Fibroblast of lung (primary cell): ENCODE measurements around the gene PNMA8B. TPM values are rescaled to one million over a fixed set of nuclear protein-coding genes. Genes with fewer than 3 reads are reported as not detected.

ENCODE experiments used
- DNase-seq, 2 donors: peaks; one replicate each; pipeline versions ENCODE4 v3.0.0 to v3.0.0-alpha.2; 2010; ENCODE audit warnings: low read depth in 2 of 2
- H2AFZ ChIP-seq: 2 replicates; pipeline ENCODE4 v1.5.1; 2012; ENCODE audit warnings: low read length, control low read depth, inconsistent platforms
- H3K27ac ChIP-seq: 2 replicates; pipeline ENCODE4 v1.5.1; 2011; ENCODE audit warnings: low read length, control low read depth; ENCODE audit not compliant: insufficient read depth
- H3K27me3 ChIP-seq: 2 replicates; pipeline ENCODE4 v1.5.1; 2011; ENCODE audit warnings: mild to moderate bottlenecking, low read length; ENCODE audit not compliant: control insufficient read depth, insufficient read depth
- H3K36me3 ChIP-seq: 2 replicates; pipeline ENCODE4 v1.5.1; 2011; ENCODE audit warnings: low read length; ENCODE audit not compliant: control insufficient read depth, insufficient read depth
- H3K4me1 ChIP-seq: 2 replicates; pipeline ENCODE4 v1.5.1; 2011; ENCODE audit warnings: low read length; ENCODE audit not compliant: control insufficient read depth, insufficient read depth; ENCODE audit errors: extremely low read depth
- H3K4me2 ChIP-seq: 2 replicates; pipeline ENCODE4 v1.5.1; 2011; ENCODE audit warnings: low read length, control low read depth; ENCODE audit not compliant: insufficient read depth; ENCODE audit errors: extremely low read depth
- H3K4me3 ChIP-seq, 4 experiments: fragments of 200-600 bp in 1 of 4; sonication (generic) in 1 of 4; replicated peaks in 1 of 4; 2 replicates each; pipeline ENCODE4 v1.5.1; 2011 to 2016; ENCODE audit warnings: low read length in 4 of 4, low read depth in 3 of 4, mild to moderate bottlenecking in 3 of 4, control low read depth in 2 of 4, inconsistent platforms in 1 of 4, mixed read lengths in 1 of 4; ENCODE audit not compliant: insufficient read depth in 1 of 4; ENCODE audit errors: control extremely low read depth in 1 of 4
- H3K79me2 ChIP-seq: 2 replicates; pipeline ENCODE4 v1.5.1; 2012; ENCODE audit warnings: mild to moderate bottlenecking, low read length, inconsistent platforms; ENCODE audit not compliant: control insufficient read depth, insufficient read depth
- H3K9ac ChIP-seq: 2 replicates; pipeline ENCODE4 v1.5.1; 2011; ENCODE audit warnings: mild to moderate bottlenecking, low read length, control low read depth; ENCODE audit not compliant: insufficient read depth
- H3K9me3 ChIP-seq: 2 replicates; pipeline ENCODE4 v1.5.1; 2012; ENCODE audit warnings: low read depth, low read length; ENCODE audit not compliant: control insufficient read depth, insufficient read depth
- H4K20me1 ChIP-seq: 2 replicates; pipeline ENCODE4 v1.5.1; 2011; ENCODE audit warnings: low read length; ENCODE audit not compliant: control insufficient read depth, insufficient read depth; ENCODE audit errors: extremely low read depth
- CTCF ChIP-seq, 2 donors: IDR thresholded peaks in 1 of 2; conservative IDR thresholded peaks in 1 of 2; 1 replicate in 1 of 2; 2 replicates in 1 of 2; pipeline ENCODE4 v1.5.1; 2011 to 2012; ENCODE audit warnings: low read length in 2 of 2, control low read depth in 1 of 2, inconsistent platforms in 1 of 2, low read depth in 1 of 2, mild to moderate bottlenecking in 1 of 2
- EZH2 ChIP-seq: IDR thresholded peaks from 2 replicates; pipeline ENCODE4 v1.5.1; 2012; ENCODE audit warnings: low read length, control low read depth, mild to moderate bottlenecking; ENCODE audit errors: missing control alignments
- polyA plus RNA-seq, 2 donors: library from polyadenylated mRNA; depleted of rRNA in 1 of 2; stranded (reverse) in 1 of 2; unstranded in 1 of 2; fragments of >200 nt; gene quantifications; 2 replicates each; pipeline ENCODE4 v1.2.1, GENCODE V29; 2011 to 2012; ENCODE audit warnings: missing spikeins in 1 of 2
- total RNA-seq: library from RNA; depleted of rRNA; stranded (reverse); fragments of >200 nt; gene quantifications from 2 replicates; pipeline ENCODE4 v1.2.1, GENCODE V29; 2014

Gene PNMA8B
- total and polyA plus RNA-seq, 2 donors (not counting 1 experiment from before 2014, with no cell fraction given): 0.14 to 1.7 TPM

DNA sequence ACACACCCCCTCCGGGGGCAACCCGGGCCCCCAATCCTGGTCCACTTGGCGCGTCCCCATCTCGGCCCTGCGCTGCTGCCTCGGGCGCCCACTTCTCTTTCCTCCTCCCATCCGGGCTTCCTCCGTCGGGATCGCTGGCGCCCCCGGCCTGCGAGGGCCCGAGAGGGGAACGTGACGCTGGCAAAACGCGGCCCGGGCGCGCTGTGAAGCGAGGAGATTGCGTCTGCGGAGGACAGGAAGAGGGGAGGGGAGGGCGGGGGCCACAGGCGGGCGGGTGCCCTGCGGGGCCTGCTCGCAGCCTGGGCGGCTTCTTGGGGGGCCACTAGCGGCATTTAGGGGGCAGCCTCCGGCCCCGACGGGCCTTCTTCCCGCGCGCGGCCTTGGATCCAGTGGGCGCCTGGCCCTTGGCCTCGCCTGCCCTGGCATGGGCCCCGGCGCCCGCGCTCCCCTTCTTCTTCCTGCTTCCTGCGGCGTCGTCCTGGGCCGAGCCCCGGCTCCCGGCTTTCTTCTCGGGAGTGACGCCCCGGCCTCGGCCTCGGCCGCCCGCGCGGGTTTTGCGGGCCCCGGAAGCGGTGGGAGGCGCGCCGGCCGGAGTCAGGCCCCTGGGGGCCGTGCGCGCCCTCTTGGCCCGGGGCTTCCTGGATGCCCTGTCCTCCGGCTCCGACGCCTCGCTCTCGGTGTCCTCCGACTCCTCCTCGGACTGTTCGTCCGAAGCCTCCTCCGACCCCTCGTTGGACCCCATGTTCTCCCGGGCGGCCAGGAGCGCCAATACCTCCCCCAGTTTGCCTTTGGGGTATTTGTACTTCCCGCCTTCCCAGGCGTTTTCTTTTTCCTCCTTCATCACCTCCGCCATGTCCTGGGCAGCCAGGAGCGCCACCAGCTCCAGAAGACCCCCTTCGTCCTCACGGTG is 2.2 kb downstream of the PNMA8B start:
- DNase-seq: no peak
- Histone ChIP-seq H3K4me3 (no peak overlapping the region), H3K4me2 (peak overlapping the region; percentile 13), H3K4me1 (peaks cover 3% of the 10 kb centered on the region), H3K27ac (no peak overlapping the region), H3K9ac (peak overlapping the region; percentile 37), H3K36me3 (no peaks in the 10 kb centered on the region), H3K27me3 (peaks cover 19% of the 10 kb centered on the region), H3K9me3 (no peaks in the 10 kb centered on the region), H3K79me2 (no peaks in the 10 kb centered on the region), H4K20me1 (no peaks in the 10 kb centered on the region), H2AFZ (no peak overlapping the region)
- TF ChIP-seq EZH2: no peak
- TF ChIP-seq CTCF (conservative IDR thresholded peaks at IDR 0.05 in 1 of 2, IDR thresholded peaks at IDR 0.05 in 1 of 2; ENCODE audit: low read depth in 1 of 2, low read length in 2 of 2): no peak

DNA sequence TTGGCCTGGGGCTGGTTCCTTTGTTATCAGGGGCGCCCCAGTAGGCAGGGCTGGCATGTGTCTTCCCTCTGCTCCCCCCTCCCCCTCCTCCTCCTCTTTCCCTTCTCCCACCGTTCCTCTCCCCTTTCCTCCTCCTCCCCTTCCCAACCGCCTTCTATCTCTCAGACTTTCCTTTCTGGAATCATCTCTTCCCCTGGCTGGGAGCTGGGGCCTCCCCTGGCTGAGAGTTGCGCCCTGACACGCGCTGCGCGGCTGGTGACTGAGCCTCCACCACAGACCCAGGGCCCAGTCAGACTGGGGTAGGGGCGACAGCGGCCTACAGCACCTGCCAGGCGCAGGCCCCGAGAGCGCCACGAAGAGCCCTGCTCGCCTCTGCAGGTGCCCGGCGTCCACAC is 2.8 kb downstream of the PNMA8B start:
- H2AFZ ChIP-seq: no peak overlapping the region
- H3K4me3 ChIP-seq: no peak overlapping the region
- no peak for DNase-seq
- no peak for TF ChIP-seq CTCF (conservative IDR thresholded peaks at IDR 0.05 in 1 of 2, IDR thresholded peaks at IDR 0.05 in 1 of 2; ENCODE audit: low read depth in 1 of 2, low read length in 2 of 2)
- TF ChIP-seq EZH2: no peak
- peaks cover 22% of the 10 kb centered on the region for H3K27me3 ChIP-seq
- peaks cover 3% of the 10 kb centered on the region for H3K4me1 ChIP-seq
- no peak overlapping the region for H3K9ac ChIP-seq
- no peak overlapping the region for H3K4me2 ChIP-seq
- H3K36me3 ChIP-seq: no peaks in the 10 kb centered on the region
- no peaks in the 10 kb centered on the region for H3K79me2 ChIP-seq
- no peak overlapping the region for H3K27ac ChIP-seq
- H3K9me3 ChIP-seq: no peaks in the 10 kb centered on the region
- no peaks in the 10 kb centered on the region for H4K20me1 ChIP-seq

DNA sequence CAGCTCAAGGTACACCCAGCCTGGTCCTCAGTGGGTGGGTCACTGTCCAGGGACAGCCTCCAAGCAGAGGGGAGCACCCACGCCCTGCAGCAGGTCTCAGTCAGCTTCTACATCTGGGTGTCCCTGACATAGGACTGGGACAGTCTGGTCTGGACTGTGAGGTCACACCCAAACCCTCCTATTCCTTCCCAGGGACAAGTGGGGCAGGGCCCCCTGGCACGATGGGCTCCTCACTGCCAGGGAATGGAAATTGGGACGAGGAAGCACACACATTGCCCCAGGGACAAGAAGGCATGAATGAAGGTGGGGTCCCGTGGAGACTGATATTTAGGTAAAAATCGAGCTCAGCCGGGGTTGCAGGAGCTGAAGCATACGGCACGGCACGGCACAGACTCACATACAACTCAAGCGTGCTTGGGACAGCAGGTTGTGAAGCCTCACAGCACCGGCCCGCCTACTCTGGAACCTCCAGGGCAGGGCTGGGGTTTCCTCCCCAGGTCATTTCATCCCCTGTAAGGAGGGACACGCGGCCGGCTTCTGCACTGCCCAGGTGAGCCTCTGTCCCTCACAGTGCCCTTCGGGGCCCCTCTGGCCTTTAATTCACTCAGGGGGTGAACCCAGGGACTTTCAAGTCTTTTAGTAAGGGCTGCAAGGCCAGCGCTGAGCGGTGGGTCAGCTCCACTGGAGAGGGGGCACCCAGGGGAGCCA is 3.5 kb downstream of the PNMA8B start:
- H3K36me3 ChIP-seq: no peaks in the 10 kb centered on the region

More for the DNA sequence above, 3.5 kb downstream of the PNMA8B start:
- Histone ChIP-seq H3K4me1 (peaks cover 7% of the 10 kb centered on the region), H3K9me3 (no peaks in the 10 kb centered on the region), H3K9ac (no peak overlapping the region), H3K4me3 (no peak overlapping the region), H3K4me2 (no peak overlapping the region), H3K79me2 (no peaks in the 10 kb centered on the region), H4K20me1 (no peaks in the 10 kb centered on the region), H2AFZ (no peak overlapping the region), H3K27ac (no peak overlapping the region), H3K27me3 (peaks cover 22% of the 10 kb centered on the region)
- TF ChIP-seq CTCF (conservative IDR thresholded peaks at IDR 0.05 in 1 of 2, IDR thresholded peaks at IDR 0.05 in 1 of 2; ENCODE audit: low read depth in 1 of 2, low read length in 2 of 2) (no peak), EZH2 (no peak)
- no peak for DNase-seq
